Stimulated activated CD4-positive, alpha-beta T cell treated with anti-CD3 and anti-CD28 coated beads, Interleukin-1b, Interleukin-23, amount 100 ng/mL, for 1 hour (primary cell): Measurements from ENCODE around the gene DOCK6.

Experiments
- DNase-seq, 2 donors: peaks; one replicate each; pipeline ENCODE4 v3.0.0-alpha.2; 2020; ENCODE audit warnings: low read depth in 2 of 2

DOCK6 gene

DNA sequence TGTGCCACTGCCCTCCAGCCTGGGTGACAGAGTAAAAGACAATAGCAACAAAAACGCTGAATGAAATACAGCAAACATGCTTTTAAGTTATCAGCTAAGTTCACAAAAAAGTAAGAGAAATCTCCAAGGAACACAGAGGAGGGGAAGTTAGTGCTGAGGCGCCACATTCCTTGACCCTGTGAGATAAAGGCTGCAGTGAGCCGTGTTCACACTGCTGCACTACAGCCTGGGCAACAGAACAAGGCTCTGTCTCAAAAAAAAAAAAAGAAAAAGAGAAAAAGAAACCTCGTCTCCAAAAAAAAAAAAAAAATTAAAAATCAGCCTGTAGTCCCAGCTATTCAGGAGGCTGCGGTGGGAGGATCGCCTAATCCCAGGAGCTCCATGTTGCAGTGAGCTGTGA is 16.3 kb upstream of the DOCK6 start:
- no peak for DNase-seq

DNA sequence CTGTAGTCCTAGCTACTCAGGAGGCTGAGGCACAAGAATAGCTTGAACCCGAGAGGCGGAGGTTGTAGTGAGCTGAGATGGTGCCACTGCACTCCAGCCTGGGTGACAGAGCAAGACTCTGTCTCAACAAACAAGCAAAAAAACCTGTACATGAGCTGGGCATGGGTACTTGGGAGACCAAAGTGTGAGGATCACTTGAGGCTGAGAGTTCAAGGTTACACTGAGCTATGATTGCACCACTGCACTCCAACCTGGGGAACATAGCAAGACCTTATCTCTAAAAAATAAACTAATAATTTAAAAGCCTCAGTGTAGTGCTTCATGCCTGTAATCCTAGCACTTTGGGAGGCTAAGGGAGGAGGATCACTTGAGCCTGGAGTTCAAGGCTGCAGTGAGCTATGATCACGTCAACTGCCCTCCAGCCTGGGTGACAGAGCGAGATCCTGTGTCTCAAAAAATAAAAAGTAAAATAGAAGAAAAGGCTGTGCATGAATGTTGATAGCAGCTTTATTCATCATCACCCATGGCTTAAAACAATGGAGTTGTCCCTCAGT is 12.3 kb upstream of the DOCK6 start:
- DNase-seq: no peak

- DNase-seq: no peak
These were observed 11.7 kb upstream of the DOCK6 start for GRCh38 chr19:11273989-11274388.

GRCh38 chr19:11273296-11273695 is 11.0 kb upstream of the DOCK6 start:
- DNase-seq: no peak

DNA sequence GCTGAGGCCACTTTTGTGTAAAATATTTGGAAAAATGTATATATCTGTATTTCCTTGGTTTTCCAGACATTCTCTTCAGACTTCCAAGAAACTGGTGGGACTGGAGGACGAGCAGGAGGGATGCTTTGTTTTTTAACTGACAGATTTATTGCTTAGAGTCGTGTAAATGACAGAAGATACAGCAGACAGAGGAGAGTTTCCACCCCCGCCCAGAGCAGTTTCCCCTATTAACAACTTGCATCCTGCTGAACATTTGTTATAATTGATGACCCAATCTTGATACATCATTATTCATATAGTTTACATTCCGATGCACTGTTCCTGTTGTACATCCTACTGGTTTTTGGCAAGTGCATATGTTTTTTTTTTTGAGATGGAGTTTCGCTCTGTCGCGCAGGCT is 7.1 kb upstream of the DOCK6 start:
- no peak for DNase-seq

GRCh38 chr19:11268783-11269267 is 6.5 kb upstream of the DOCK6 start:
- no peak for DNase-seq

DNA sequence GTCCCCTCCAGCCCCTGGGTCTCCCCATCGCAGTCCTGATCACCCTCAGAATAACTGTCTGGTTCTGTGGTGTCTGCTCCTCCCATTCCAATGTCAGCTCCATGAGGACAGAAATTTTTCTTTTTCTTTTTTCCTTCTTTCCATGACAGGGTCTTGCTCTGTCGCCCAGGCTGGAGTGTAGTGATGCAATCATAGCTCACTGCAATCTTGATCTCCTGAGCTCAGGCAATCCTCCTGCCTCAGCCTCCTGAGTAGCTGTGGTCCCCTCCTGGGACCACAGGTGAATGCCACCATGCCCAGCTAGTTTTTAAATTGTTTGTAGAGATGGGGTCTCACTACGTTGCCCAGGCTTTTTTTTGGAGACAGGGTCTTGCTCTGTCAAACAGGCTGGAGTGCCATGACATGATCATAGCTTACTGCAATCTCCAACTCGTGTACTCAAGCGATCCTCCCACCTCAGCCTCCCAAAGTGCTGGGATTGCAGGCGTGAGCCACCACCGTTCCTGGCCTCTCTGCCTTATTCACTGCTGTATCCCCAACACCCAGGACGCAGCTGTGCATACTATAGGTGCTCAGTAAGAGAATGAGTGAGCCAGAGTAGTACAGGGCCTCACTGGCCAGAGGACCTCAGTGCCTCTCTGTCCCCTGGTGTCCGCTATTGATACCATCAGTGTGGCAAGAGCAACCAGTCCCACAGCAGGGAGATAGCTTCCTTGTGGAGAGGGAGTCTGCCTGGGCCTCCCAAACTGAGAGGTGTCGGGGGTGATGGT is 5.2 kb upstream of the DOCK6 start:
- DNase-seq: no peak

GRCh38 chr19:11265785-11266236 is 3.5 kb upstream of the DOCK6 start:
- no peak for DNase-seq

GRCh38 chr19:11265177-11265784 is 3.0 kb upstream of the DOCK6 start:
- no peak for DNase-seq

- no peak for DNase-seq
These were observed 2.3 kb upstream of the DOCK6 start for GRCh38 chr19:11264452-11265176.

DNA sequence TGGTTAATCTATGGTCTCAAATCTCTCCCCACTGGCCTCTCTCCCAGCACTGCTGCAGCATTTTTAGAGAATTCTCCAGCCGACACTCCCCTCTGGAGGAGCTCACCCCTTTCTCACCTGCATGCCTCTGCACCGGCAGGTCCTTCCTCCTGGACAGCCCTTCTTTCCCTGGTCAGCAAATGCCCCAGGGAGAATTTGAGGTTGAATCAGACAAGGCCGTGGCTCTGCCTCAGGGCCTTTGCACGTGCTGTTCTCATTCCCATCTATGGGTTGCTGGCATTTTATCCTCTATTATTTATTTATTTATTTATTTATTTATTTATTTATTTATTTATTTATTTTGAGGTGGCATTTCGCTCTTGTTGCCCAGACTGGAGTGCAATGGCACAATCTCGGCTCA is 1.4 kb upstream of the DOCK6 start:
- no peak for DNase-seq

- DNase-seq: no peak
These were observed 823 bp downstream of the DOCK6 start for GRCh38 chr19:11261431-11261970.

- DNase-seq: no peak
These were observed 1.3 kb downstream of the DOCK6 start for GRCh38 chr19:11260996-11261395.

DNA sequence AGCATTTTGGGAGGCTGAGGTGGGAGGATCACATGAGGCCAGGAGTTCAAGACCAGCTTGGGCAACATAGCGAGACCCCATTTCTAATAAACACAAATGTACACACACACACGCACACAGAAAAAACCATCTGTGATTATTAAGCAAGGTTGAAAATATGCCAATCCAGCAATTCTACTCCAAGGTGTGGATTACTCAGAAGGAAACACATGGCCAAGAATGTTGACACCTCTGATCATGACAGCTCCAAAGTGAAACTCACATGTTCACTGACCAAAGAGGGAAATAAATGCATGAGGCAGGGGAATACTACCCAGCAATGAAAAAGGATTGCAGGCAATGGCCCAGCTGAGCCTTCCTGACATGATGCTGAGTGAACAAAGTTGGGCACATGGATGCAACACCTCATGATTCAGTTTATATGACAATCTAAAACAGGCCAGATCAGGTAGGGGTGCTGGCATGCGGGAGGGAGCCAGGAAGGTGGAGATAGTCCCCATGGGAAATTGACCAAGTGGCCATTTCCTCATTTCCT is 4.4 kb downstream of the DOCK6 start:
- DNase-seq: no peak

DNA sequence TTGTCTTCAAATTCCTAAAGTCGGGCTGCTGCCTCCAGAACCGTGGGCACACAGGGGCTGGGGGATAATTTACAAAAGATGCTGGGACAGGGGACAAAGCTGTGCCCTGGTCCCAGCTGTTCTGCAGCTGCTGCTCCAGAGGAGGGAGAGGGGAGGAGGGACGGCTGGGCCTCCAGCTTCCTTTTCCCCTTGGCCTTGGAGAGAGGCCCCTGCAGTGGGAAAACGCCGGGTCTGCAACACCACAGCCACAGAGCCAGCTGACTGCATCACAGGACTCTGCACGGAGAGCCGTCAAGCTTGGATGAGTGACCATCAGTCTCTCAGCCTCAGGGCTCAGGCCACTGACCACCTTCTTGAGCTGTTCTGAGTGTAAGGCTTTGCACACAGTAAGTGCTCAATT is 6.1 kb downstream of the DOCK6 start:
- DNase-seq: no peak

DNA sequence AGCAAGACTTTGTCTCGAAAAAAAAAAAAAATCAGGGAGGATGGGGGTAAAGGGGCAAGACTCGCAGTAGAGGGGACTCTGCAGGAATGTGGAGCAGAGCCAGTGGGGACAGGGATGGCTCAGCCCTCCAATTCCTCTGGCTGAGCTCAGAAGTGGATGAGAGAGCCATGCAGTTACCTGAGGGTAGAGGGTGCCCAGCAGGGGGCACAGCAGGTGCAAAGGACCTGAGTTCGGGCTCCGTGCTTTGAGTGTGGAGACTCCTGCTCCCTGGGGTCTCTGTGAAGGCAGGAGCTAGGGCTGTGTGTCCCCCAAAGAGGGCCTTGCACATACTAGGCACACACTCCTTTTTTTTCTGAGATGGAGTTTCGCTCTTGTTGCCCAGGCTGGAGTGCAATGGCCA is 7.7 kb downstream of the DOCK6 start:
- no peak for DNase-seq

DNA sequence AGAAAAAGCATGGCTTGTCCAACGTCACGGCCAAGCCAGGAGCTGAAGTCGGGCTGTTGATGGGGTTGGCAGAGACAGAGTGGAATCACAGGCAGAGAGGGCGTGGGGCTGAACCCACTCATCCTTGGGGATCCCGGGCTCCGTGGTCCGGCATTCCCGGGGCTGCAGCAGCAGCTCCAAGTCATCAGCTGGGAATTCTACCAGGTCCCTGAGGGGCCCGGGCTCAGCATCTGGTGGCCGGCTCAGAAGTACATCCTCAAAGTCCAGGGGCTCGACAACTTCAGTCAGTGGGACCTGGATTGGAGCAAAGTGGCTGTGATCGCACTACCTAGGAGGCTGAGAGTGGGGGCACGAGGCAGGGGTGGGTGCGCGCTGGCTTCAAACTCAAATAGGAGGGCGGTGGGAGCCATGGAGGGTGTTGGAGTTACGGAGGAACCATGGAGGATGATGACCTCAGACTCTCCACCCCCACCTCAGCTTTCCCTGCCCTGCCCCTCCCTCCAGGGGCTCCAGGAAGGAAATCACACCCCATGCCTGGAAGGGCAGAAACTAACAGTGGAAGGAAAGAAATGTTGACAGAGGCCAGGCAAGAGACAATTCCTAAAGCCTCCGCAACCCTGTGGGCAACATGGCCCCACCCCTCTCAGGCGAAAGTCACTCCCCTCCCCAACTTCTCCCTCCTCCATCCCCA is 9.5 kb downstream of the DOCK6 start:
- no peak for DNase-seq

DNA sequence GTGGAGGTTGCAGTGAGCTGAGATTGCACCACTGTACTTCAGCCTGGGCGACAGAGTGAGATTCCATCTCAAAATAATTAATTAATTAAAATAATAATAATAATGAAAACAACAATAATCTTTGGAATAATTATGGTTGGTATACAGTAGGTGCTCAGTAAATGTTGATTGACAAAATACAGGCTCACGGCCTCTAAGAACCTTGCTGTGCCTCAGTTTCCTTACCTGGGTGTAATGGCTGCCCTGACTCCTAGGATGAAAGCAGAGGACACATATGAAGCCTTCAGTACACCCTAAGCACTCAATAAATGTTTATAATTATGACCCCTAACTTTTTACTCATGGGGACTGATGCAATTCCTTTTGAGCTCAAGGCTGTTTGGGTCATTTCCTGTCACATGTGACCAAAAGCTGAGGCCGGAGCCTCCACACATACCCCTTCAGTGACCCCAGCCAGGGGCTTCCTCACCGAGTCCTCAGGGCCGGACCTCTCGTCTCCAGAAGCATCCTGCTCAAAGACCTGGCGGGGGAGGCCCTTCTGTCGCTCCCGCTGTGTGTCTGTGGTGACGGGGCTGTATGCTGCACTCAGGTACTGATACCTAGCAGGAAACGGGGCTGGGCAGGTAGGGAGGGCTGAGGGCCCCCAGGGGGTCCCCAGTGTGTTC is 10.5 kb downstream of the DOCK6 start:
- DNase-seq: no peak

DNA sequence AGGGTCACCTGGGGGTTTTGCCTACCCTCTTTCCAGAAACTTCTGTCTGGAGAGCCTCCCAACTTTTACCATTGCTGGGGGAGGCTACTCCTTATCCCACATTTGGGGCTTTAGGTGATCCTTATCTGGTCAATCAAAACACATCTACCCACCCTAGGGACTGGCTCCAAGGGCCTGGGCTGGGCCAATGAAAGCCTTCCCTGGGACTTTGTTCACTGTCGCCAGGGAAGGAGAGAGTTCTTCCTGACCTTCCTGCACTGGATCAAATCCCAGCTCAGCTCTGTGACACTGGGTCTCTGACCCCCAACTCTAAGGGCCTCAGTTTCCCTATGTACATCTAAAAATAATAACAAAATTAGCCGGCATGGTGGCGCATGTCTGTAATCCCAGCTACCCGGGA is 11.1 kb downstream of the DOCK6 start:
- DNase-seq: no peak

DNA sequence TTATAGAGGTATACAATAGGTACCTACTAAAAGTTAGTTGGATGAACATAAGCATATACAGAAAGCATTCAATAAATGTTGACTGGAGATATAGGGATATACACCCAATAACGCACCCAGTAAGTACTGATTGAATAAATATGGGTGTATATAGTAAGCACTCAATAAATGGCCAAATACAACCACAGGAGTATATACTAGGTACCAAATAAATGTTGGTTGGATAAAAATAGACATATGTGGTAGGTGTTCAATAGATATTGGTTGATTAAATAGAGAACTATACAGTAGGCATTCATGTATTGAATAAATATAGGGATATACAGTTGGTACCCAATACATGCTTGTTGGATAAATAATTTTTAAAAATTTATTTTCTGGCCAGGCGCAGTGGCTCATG is 13.5 kb downstream of the DOCK6 start:
- no peak for DNase-seq

DNA sequence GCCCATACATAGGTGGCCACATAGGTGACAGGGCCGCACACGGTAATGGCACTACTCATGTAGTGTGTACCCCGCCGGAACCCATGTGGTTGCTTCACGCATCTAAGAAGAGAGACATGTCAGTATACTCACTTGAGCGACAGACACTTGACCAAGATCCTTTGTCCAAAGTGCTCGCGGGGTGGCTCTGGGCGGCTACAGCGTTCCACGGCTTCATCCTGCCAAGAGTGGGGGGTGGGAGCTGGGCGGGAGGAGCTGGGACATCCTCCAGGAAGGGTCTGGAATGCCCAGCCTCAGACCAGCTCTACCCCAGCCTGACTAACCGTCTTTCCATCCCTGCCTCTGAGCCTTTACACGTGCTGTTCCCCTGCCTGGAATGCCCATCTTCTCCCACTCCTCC is 14.4 kb downstream of the DOCK6 start:
- no peak for DNase-seq
